ENCODE measurements around the gene ZNF397. TPM values are rescaled to one million over a fixed set of nuclear protein-coding genes. Genes with fewer than 3 reads are reported as not detected.

Gene ZNF397
- total and polyA plus RNA-seq, 2 of the 13 experiments (the other 11 are each of a cell fraction or from before 2014, with no cell fraction given): 4.7 to 9.4 TPM

DNA sequence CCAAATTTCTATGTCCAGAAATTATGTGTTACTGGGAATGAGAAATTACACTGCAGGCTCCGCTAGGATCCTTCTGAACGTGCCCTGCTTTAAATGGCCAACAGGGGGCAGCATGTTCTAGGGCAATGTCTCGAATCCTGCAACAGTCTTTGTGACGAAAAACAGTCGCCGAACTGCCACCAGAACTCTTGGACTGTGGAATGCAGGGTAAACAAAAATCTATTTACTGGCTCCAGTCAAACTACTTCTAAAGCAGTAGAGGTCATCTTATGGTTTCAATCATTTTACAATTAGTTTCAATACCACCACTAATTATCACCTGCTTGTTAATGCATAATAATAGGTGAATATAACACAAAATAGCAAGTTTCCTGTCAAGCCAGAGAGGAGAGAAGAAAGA lies 9.8 kb upstream of the ZNF397 start (continued):
- TF ChIP-seq, protein P1, sequence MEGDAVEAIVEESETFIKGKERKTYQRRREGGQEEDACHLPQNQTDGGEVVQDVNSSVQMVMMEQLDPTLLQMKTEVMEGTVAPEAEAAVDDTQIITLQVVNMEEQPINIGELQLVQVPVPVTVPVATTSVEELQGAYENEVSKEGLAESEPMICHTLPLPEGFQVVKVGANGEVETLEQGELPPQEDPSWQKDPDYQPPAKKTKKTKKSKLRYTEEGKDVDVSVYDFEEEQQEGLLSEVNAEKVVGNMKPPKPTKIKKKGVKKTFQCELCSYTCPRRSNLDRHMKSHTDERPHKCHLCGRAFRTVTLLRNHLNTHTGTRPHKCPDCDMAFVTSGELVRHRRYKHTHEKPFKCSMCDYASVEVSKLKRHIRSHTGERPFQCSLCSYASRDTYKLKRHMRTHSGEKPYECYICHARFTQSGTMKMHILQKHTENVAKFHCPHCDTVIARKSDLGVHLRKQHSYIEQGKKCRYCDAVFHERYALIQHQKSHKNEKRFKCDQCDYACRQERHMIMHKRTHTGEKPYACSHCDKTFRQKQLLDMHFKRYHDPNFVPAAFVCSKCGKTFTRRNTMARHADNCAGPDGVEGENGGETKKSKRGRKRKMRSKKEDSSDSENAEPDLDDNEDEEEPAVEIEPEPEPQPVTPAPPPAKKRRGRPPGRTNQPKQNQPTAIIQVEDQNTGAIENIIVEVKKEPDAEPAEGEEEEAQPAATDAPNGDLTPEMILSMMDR (CRISPR knock-in tag; IDR thresholded peaks at IDR 0.05): peak; percentile 90
- TF ChIP-seq ZNF747 (CRISPR knock-in tag; IDR thresholded peaks at IDR 0.05; ENCODE audit: borderline replicate concordance): 0 out of 2 replicates have a peak, but pooled peaks have one; percentile 26
- 0 out of 2 replicates have a peak, but pooled peaks have one; percentile 27 for TF ChIP-seq HOXA5 (CRISPR knock-in tag; IDR thresholded peaks at IDR 0.05)
- TF ChIP-seq ZNF670 (CRISPR knock-in tag; IDR thresholded peaks at IDR 0.05; ENCODE audit: borderline replicate concordance): 0 out of 2 replicates have a peak, but pooled peaks have one; percentile 36
- 0 out of 2 replicates have a peak, but pooled peaks have one; percentile 25 for TF ChIP-seq POGZ (CRISPR knock-in tag; IDR thresholded peaks at IDR 0.05)
- TF ChIP-seq TEAD3 (CRISPR knock-in tag; optimal IDR thresholded peaks at IDR 0.05; ENCODE audit: borderline replicate concordance): peak; percentile 91
- peak in 1 of 2 experiments; percentile 54; a peak in 1 of 4 replicates for TF ChIP-seq KLF16 (CRISPR knock-in tag; IDR thresholded peaks at IDR 0.05)
- TF ChIP-seq, protein P2, sequence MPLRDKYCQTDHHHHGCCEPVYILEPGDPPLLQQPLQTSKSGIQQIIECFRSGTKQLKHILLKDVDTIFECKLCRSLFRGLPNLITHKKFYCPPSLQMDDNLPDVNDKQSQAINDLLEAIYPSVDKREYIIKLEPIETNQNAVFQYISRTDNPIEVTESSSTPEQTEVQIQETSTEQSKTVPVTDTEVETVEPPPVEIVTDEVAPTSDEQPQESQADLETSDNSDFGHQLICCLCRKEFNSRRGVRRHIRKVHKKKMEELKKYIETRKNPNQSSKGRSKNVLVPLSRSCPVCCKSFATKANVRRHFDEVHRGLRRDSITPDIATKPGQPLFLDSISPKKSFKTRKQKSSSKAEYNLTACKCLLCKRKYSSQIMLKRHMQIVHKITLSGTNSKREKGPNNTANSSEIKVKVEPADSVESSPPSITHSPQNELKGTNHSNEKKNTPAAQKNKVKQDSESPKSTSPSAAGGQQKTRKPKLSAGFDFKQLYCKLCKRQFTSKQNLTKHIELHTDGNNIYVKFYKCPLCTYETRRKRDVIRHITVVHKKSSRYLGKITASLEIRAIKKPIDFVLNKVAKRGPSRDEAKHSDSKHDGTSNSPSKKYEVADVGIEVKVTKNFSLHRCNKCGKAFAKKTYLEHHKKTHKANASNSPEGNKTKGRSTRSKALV (CRISPR knock-in tag; IDR thresholded peaks at IDR 0.05): 0 out of 2 replicates have a peak, but pooled peaks have one; percentile 33
- TF ChIP-seq, protein P3, sequence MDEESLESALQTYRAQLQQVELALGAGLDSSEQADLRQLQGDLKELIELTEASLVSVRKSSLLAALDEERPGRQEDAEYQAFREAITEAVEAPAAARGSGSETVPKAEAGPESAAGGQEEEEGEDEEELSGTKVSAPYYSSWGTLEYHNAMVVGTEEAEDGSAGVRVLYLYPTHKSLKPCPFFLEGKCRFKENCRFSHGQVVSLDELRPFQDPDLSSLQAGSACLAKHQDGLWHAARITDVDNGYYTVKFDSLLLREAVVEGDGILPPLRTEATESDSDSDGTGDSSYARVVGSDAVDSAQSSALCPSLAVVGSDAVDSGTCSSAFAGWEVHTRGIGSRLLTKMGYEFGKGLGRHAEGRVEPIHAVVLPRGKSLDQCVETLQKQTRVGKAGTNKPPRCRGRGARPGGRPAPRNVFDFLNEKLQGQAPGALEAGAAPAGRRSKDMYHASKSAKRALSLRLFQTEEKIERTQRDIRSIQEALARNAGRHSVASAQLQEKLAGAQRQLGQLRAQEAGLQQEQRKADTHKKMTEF (CRISPR knock-in tag; IDR thresholded peaks at IDR 0.05): peak; percentile 45; the same call in 1 of the 2 replicates
- TF ChIP-seq ZNF556 (CRISPR knock-in tag; IDR thresholded peaks at IDR 0.05; ENCODE audit: borderline replicate concordance): no peak
- no peak for TF ChIP-seq DMAP1 (CRISPR knock-in tag; IDR thresholded peaks at IDR 0.05)
- TF ChIP-seq MAFF (IDR thresholded peaks at IDR 0.05; ENCODE audit: low read depth, low read length): no peak
- TF ChIP-seq ZNF782 (CRISPR knock-in tag; IDR thresholded peaks at IDR 0.05; ENCODE audit: borderline replicate concordance): no peak
- TF ChIP-seq YEATS4 (CRISPR knock-in tag; IDR thresholded peaks at IDR 0.05; ENCODE audit: borderline replicate concordance): 0 out of 2 replicates have a peak, but pooled peaks have one; percentile 35
- TF ChIP-seq ZNF746 (CRISPR knock-in tag; IDR thresholded peaks at IDR 0.05): no peak

Data from HepG2 (cell line).